GM08714 (cell line): ENCODE results near the gene ARIH2.

Experiments
- H3K4me3 ChIP-seq: fragments of 200-500 bp; sonication (Bioruptor generic); 2 replicates; pipeline ENCODE4 v1.5.1; 2014; ENCODE audit warnings: mild to moderate bottlenecking, low read length, inconsistent platforms
- ZNF274 ChIP-seq: IDR thresholded peaks from 2 replicates; pipeline ENCODE4 v1.6.1; 2012; ENCODE audit warnings: mild to moderate bottlenecking, low read depth, low read length

The ARIH2 gene

DNA sequence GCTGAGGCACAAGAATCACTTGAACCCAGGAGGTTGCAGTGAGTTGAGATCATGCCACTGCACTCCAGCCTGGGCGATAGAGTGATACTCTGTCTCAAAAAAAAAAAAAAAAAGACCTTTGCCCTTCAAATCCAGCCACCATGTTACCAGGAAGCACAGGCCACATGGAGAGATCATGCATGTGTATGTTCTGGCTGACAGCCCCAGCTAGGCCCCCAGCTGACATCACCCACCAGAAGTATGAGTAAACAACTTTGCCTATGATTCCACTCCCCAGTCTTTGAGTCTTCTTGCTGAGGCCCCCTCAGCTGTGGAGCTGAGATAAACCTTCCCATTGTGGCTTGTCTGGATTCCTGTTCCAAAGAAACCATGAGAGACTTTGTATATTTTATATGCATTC, 3.3 kb upstream of the ARIH2 start:
- H3K4me3 ChIP-seq = no peak overlapping the region
- no peak for TF ChIP-seq ZNF274

DNA sequence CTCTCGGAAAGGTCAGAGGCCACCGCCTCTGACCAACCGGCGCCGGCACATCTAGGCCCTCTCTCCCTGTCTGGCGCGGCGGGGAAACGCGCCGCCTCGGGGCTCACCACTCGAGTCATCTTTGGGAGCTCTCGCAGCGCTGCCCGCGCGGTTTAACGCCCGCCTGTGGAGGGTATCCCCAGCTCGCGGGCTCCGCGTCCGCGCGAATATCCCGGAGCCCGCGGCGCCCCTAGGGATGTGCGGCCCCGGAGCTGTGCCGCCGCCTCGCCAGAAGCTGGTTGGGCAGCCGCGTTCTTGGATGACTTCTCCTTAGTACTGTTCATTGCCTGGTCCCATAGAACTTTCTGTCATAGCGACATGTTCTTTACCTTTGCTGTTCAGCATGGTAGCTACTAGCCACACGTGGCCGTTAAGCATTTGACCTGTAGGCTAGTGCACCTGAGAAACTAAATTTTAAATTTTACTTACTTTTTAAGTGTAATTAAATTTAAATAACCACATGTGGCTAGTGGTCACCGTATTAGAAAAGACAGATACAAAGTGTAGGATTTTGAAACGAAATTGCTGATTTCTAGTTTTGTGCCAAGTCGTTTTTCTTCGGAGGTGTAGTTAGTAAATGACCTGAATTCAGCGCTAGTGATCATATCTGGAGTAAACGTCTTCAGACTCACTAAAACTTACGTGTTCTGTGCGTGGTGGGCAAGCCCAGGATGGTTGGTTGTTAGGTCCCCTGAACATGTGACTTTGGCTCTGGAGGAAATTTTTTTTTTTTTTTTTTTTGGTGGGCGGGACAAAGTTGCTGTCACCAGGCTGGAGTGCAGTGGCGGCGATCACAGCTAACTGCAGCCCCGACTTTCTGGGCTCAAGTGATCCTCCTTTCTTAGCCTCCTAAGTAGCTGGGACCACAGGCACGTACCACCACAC, 835 bp downstream of the ARIH2 start:
- TF ChIP-seq ZNF274 = no peak
- H3K4me3 ChIP-seq = peak overlapping the region; percentile 93

DNA sequence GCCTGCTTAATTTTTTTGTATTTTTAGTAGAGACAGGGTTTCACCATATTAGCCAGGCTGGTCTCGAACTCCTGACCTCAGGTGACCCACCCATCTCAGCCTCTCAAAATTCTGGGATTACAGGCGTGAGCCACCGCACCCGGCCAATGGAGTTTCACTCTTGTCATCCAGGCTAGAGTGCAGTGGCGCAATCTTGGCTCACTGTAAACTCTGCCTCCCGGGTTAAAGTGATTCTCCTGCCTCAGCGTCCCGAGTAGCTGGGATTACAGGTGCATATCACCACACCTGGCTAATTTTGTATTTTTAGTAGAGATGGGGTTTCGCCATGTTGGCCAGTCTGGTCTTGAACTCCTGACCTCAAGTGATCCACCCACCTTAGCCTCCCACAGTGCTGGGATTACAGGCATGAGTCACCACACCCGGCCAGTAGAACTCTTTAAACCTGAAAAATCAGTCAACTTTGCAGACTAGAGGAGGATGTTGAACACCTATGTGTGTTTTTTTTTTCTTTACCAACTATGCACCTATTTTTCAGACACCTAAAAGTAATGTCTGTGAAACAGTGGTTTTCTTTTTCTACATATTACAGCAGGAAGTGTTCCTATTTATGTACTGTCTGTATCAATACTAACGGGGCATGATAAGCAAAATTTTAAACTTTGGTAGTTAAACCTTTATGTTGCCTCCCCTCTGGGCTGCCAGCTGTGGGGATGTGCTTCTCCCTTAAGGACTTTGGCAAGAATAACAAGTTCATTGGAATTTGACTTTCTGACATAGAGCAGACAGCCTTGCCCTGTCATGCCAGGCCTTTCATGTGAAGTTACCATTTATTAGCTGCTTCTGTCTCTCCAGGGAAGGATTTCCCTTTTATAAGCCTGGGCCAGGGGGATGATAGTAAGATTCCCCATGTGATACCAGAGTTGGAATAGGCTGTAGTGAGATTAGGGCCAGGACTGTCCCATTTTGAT, 8.1 kb downstream of the ARIH2 start:
- no peak for TF ChIP-seq ZNF274
- H3K4me3 ChIP-seq = no peak overlapping the region

DNA sequence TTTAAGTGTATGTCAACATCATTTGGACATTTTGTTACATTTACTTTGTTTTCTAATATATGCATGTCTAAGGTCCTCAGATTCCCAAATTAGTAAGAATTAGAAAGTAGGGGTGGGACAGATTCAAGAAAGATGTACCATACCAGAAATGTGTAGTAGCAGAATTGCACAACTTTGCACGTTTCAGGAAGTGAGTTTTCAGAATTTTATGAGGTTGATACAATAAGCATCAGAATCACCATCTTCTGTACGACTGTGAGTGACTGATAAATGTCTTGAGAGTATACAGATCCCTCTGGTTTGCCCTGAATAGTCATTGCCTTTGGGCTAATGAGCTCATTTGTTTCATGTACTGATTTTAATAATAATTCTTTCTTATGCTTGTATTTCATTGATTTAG, 9.3 kb downstream of the ARIH2 start:
- no peak overlapping the region for H3K4me3 ChIP-seq
- TF ChIP-seq ZNF274 = no peak

DNA sequence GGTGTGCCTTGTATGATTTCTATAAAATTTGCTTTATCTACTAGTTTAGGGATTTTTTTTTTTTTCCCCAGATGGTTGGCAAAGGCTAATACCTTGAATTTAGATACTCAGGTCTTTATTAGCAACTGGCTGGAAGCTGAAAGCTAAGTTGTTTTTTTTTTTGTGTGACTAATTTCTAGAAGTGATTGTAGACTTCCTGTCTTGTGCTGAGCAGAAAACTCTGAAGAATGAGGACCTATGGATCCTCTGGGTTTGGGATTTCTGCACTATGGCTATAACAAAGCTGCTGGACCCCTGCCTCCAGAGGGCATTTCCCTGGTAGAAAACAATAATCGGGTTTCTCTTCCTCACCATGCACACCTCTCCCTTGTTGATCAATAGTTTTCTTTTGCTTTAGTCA, 10.0 kb downstream of the ARIH2 start:
- no peak overlapping the region for H3K4me3 ChIP-seq
- TF ChIP-seq ZNF274 = no peak

DNA sequence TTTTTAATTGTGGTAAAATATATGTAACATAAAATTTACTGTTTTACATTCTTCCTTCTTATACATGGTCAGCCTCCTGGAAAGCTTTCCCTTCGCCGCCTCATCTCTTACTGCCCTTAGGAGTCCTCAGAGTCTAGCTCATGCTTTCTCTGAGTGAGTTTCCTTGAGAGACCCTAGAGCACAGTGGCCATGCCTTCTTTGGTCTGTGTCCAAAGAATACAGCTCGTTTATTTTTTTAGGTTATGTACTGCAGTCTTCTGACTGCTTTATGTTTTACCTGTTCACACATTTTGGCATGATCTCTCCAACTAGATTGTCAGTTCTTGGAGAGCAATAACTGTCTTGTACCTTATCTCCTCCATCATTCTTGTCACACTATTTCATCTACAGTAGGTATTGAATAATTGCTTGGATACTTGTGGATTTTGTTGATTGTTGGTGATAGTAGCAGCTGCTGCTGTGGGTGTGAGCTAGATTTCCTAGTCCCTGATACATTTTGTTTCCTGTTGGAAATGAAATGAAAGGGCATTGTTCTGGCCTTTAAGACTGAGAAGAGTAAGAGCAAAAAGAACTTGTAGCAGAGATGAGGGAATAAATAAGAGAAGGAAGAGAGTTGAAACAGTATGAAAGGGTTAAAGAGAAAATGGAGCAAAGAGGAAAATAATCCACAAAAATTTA, 10.9 kb downstream of the ARIH2 start:
- H3K4me3 ChIP-seq = no peak overlapping the region
- TF ChIP-seq ZNF274 = no peak

DNA sequence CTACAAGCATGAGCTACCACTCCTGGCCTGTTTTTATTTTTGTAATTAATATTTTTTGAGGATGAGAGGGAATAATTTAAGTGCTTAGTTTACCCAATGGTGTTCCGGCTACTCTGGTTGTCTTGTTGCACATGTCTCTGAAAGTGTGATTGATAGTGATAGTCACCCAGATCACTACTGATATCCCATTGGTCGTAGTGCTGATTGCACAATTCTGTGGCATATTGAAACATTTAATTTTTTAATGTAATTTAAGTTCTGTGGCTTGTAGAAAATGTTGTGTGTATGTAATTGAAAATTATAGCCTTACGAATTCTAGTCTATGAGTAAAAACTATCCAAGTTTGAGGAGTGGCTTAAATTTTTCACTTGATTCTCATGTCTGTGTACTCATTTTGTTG, 11.9 kb downstream of the ARIH2 start:
- no peak overlapping the region for H3K4me3 ChIP-seq
- TF ChIP-seq ZNF274 = no peak

DNA sequence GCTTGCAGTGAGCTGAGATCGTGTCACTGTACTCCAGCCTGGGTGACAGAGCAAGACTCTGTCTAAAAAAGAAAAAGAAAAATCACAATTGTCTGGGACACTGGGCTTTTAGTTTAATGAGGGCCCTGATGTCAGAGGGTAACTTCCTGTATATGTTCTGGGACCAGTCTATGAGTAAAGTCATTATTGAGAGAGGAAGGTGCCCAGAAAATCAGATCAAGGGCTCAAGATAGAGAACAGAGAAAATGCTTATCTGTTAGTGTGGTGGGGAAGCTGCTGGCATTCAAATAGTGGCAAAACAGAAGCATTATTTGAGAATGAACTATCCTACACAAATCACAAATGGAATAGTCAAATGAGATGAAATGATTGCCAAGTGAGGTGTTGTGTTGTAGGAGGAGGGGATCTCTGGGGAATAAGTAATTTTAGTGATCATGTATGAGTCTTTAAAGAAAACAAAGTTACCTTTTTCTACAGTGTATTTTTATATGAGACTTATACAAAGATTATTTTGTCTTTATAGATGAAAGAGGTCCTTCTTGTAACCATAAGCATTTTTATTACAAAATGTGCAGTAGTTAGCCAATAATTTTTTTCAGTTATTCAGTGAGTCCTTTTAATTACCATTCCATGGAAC, 13.4 kb downstream of the ARIH2 start:
- TF ChIP-seq ZNF274 = no peak
- no peak overlapping the region for H3K4me3 ChIP-seq

DNA sequence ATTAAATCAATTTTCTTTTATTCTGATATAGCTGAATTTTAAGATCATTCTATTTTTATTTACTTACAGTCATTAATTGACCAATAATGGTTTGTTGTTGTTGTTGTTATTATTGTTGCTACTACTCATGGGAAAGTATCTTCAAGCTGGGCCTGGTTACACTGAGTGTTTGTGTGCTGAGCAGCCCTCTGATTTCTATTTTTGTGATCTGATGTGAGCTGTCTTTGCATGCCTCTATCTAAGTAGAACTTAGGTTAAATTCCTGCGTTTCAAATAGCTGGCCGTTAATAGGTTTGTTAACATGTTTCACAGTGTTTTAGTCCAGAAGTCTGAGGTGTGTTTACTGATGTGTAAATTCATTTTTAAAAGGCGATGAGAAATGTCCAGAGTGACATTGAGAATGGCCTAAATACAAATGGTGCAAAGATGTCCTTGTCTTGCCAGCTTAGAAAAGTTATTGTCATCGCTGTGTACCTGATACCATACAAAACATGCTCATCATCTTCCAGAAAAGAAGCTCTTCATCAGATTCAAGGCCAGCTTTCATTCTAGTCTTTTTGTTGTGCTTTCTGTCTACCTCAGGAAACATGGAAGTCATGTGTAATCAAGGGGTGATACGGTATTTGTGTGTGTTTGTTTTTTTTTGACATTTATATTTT, 15.8 kb downstream of the ARIH2 start:
- no peak for TF ChIP-seq ZNF274

DNA sequence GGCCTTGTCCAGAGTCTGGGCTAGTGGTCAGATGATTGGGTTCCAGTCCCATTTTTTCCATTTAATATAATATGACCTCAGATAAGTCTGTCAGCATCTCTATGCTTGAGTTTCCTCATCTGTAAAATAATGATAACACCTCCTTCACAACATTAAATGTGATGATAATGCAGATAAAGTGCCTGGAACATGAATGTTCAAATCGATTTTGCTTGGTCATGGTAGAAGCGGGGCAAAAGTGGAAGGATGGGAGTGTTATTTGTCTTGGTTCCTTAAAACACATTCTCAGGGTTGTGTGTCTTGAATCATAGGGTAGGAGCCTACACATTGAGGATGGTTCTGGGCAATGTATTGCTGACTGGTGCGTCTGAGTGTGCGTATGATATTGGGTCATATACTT, 16.9 kb downstream of the ARIH2 start:
- H3K4me3 ChIP-seq = no peak overlapping the region
- no peak for TF ChIP-seq ZNF274

More for the DNA sequence above, 15.8 kb downstream of the ARIH2 start:
- H3K4me3 ChIP-seq = no peak overlapping the region

DNA sequence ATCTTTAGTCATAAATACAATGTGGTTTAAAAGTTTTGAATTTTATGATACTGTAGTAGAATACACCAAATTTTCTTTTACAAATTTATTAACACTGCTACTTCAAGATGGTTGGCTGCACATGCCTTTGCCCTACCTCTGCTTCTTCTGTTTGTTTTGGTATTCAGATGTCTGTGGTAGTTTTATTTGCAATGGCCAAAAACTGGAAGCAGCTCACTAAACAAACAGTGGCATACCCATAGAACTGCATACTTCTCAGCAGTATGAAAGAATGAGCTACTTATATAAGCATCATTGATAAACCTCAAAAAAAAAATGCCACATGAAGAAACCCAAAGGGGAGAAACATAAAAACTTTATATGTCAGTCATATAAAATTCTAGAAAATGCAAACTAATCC, 19.5 kb downstream of the ARIH2 start:
- no peak for TF ChIP-seq ZNF274
- H3K4me3 ChIP-seq = no peak overlapping the region

DNA sequence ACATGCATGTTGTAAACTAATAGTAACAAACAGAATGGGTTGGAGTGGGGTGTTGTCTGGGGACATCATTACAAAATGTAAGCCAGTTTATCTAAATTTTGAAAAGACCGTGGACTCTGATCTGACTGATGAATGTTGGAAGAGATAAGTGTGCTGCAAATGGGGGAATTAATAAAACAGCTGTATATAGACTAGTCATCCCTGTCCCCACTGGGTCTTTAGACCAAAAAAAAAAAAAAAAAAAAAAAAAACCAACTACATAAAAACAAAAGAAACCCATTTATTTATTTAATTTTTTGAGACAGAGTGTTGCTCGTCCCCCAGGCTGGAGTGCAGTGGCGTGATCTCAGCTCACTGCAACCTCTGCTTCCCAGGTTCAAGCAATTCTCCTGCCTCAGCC, 20.0 kb downstream of the ARIH2 start:
- TF ChIP-seq ZNF274 = no peak

DNA sequence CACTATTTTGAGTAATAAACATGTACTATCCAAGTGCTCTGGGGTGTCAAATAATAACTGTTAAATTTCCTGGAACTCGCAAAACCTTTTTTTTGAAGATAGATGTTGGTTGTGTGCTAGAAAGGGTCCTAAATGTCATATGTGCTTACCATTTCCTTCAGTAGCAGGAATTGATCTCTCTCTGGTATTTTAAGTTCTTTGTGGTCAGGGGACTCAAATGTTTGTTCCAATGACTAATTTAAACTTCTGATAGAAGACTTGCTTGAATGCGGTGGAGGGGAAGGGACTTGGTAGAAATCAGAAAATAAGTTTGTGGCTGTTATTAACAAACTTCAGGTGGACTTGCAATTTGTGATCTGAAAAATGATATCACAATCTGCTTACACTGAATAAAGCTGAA, 26.8 kb downstream of the ARIH2 start:
- no peak for TF ChIP-seq ZNF274
- no peak overlapping the region for H3K4me3 ChIP-seq

More for the DNA sequence above, 20.0 kb downstream of the ARIH2 start:
- H3K4me3 ChIP-seq = no peak overlapping the region
